ENCODE results near the gene CSNK1G3.
A peak's percentile ranks its signal among the peaks of the same experiment; 100 is the strongest.
"Not testable (repeated sequence)": the region's sequence is repeated elsewhere in the genome, so short reads cannot be mapped to it uniquely, and the experiment has no call there.

CSNK1G3 gene

DNA sequence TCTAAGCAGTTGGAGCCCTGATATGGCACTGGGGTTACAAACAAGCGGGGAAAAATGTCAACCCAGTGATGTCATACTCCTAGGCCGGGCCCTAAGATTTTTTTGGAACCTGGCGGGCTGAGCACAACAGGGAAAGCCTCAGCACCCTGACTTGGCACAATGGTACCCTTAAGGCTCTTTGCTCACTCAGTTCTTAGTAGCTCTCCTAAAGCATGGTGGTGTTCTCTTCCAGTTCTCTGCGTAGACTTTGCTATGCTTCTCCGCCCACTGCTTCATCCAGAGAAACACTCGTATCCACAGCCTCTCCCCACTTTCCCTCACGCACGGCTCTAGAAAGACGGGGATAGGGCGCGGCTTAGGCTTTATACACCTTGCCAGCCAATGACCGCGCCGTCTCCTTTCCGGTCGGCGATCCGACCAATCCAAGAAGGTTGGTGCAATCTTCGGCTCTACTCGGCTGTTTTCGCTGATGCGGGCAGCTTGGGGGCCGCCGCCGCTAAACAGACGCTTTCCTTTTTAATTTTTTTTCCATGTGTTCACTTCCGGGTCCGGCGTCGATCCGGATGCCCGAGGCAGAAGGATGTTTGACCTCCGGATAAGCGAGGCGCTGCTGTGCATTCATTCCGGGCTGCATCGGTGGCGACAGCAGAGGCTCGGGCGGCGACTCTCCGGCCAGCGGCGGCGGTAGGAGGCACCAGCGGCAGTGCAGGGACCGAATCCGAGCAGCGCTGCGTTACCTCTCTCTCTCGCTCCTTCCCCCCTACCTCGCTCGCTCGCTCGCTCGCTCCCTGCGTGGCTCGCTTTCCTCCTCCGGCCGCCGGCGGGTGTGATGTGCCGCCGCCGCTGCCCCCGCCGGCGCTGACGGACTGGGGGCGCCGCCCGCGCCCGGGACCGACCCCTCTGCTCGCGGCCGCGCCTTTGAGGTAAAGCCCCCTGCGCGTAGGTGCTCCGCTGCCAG is at the start of gene CSNK1G3:
Gene CSNK1G3 (plus strand): TSS at position 530 of the 958 bp plus-strand sequence. CDS start 33,487 bp downstream, outside the sequence.
- DNase-seq = peak; percentile 98

DNA sequence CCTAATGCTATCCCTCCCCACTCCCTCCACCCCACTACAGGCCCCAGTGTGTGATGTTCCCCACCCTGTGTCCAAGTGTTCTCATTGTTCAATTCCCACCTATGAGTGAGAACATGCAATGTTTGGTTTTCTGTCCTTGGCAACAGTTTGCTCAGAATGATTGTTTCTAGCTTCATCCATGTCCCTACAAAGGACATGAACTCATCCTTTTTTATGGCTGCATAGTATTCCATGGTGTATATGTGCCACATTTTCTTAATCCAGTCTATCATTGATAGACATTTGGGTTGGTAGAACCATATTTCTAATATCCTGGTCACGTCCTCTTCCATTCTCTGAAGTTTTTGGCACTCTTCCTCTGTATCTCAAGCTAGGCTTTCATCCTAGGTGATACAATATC is 45.1 kb upstream of the CSNK1G3 start:
- not testable (repeated sequence) for DNase-seq

- DNase-seq = no peak
Measured at GRCh38 chr5:123471385-123471784, 40.6 kb upstream of the CSNK1G3 start.

GRCh38 chr5:123472150-123472924 is 39.6 kb upstream of the CSNK1G3 start:
- DNase-seq = no peak

DNA sequence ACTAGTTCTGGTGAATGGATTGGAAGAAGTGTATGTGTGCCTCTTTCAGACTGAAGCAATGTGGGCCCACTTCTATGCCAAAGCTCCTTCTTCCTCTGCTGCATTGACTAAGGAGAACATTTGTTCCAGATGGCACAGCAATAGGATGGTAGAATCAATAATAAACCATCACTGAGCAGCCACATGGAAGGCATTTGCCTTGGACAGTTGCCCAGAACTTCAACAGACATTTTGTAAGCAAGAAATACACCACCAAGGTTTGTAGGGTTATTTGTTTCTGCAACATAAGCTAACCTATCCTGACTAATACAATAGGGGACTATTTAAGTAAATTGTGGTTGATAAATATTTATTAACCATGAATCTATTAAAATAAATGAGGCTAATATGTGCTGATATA is 37.7 kb upstream of the CSNK1G3 start:
- DNase-seq = no peak

DNA sequence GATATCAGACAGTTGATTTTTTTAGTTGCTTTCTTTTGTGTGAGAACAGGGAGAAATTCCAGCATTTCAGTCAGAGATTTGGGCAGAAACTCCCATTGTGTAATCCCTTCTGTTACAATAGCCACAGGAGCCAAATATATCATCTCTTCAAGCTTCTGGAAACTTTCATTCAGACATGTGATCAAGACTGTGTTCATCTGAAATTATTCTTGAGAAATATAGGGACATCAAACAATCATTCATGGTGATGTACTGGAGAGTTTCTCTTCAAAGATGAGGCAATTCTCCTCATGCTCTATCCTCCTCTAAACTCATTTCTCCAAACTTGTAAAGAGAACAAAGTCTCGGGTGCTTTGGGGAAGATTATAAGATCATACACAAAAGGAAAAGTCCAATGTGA is 35.2 kb upstream of the CSNK1G3 start:
- no peak for DNase-seq

- DNase-seq = no peak
Measured at GRCh38 chr5:123478546-123478945, 33.4 kb upstream of the CSNK1G3 start.

- no peak for DNase-seq
Measured at GRCh38 chr5:123482258-123482657, 29.7 kb upstream of the CSNK1G3 start.

GRCh38 chr5:123483446-123484077 is 28.4 kb upstream of the CSNK1G3 start:
- no peak for DNase-seq

- DNase-seq = no peak
Measured at GRCh38 chr5:123485275-123485674, 26.7 kb upstream of the CSNK1G3 start.

DNA sequence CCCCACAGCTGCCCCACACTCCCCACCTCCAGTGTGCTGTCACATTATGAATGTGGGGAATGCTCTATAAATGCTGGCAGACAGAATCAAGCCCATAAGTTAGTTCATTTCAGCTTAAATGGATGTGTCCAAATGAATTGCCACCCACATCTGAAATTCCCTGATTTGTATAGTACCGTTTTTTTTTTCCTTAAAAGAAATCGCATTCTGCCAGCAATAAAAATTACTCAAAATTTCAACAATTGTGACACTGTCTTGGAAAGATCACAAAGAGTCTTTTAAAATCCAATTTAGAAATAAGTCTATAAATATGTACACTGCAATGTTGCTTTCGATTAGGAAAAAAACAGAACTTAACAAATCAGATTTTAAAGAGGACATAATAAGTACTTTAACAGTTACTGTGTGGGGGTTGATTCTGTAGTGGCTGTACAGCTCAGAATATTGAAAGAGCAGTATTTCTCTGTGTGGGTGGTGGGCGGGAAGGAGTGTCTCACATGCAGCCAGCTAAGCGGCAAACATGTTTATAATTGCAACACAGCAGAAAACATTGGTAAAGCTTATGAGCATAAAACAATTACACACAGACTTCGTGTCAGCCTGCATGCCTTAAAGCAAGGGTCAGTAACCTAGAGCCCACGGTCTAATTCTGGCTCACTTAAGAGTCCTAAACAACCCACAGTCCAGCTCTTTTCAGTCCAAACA is 24.9 kb upstream of the CSNK1G3 start:
- peak; percentile 26 for DNase-seq

DNA sequence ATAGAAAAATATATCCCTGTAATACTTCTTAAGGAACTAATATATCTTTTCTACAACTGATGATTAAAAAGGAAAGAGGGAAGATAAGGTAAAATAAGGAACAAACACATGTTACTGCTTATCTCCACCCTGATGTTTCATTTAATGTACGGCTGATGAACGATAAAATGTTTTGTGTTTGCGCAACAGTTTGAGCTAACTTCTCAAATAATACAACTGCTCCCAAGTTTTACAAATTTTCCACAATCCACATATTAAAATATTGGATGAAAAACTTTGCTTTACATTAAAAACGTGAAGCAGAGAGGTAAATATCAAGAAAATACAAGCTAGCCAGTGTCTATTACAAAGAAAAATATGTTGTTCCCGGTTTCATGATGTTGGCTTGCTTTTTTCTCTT is 21.0 kb upstream of the CSNK1G3 start:
- DNase-seq = no peak

GRCh38 chr5:123495211-123495610 is 16.8 kb upstream of the CSNK1G3 start:
- not testable (repeated sequence) for DNase-seq

DNA sequence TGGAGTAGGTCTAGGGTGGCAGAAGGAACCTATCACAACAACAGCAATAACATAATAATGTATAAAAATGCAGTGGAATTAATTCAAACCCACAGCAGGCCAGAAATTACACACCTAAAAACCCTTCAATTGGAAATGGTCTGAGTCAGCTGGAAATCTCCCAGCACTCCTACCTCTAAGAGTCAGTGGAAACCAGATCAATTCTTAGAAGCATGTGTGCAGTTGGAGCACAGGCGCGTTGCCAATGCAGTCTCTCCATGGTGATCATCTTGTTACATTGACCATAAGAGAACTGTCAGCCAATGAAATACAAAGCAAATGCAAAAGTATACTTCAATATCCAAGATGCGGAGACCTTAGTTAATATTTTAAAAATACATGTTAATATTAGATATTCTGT is 15.1 kb upstream of the CSNK1G3 start:
- peak; percentile 68 for DNase-seq

DNA sequence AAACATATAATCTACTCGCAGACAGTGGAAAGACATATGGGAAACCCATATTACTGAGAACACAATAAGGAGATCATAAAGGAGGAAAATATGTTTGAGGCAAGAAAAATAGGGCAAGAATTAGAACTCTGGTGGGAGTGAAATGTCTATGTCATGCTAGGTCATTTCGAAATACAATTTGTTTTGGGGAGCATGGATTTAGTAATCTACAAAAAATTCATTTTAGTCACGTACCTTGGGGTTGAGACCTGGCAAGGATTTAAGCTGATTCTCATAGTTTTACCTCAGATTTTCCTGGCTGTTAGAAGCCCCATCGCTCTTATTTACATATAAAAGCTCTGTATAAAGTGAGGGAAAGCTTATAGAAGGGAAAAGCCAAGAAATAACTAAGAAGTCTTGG is 11.5 kb upstream of the CSNK1G3 start:
- DNase-seq = no peak

- DNase-seq = no peak
Measured at GRCh38 chr5:123502120-123502519, 9.9 kb upstream of the CSNK1G3 start.

- no peak for DNase-seq
Measured at GRCh38 chr5:123503299-123503698, 8.7 kb upstream of the CSNK1G3 start.

DNA sequence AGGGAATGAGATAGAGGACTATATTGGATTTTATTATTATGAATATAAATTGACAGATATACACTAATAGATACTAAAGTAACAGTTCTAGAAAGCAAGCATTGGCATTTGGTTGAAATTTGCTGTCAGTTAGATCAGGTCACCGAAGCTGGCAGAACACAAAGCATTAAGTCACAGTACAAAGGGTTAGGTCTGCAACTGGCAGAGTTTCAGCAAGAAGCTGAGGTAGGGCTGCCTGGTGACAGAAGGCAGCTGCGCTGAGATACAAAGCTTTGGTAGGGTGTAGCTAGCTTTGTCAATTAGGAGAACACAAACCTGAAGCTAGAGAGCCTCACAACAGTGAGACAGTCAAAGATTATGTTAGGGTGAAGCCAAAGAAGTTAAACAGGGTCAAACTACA is 6.3 kb upstream of the CSNK1G3 start:
- no peak for DNase-seq

DNA sequence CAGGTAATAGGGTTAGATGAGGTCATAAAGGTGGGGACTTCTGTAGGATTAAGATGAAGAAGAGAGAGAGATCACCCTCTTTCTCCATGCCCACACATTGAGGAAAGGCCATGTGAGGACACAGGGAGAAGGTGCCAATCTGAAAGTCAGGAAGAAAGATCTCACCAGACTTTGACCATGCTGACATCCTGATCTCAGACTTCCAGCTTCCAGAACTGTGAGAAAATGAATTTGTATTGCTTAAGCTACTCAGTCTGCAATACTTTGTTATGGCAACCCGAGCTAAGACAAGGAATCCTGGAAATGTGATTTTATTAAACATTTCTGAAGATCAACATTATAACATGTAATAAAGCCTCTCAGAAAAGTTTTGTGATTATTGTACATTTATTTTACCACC is 3.5 kb upstream of the CSNK1G3 start:
- no peak for DNase-seq

DNA sequence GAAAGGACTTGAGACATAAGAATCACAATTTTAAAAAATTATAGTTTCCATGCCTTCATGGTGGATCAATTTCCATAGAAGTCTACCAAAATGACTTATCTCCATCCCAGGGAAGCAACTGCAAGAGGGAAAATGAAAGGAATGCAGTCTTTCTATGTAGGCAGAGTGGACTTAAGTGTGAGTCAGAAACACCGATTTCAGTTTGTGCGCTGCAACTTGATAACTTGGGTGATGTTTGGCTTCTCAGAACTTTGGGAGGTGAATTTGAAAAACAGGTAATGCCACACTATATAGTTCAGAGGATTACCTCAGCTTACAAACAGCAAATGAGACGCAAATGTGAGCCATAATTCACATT is 708 bp upstream of the CSNK1G3 start:
- no peak for DNase-seq

- peak; percentile 54 for DNase-seq
Measured at GRCh38 chr5:123512611-123513461, 859 bp downstream of the CSNK1G3 start.
